Activated naive CD8-positive, alpha-beta T cell (primary cell): Measurements from ENCODE around the gene PIM1.
"Not testable (repeated sequence)": the region's sequence is repeated elsewhere in the genome, so short reads cannot be mapped to it uniquely, and the experiment has no call there.

Source experiments
- H3K27ac Mint-ChIP-seq: one replicate; pipeline ENCODE4 v1.8.0; 2021; ENCODE audit warnings: mixed read lengths
- H3K27me3 Mint-ChIP-seq: one replicate; pipeline ENCODE4 v1.8.0; 2021; ENCODE audit warnings: mixed read lengths
- H3K36me3 Mint-ChIP-seq: one replicate; pipeline ENCODE4 v1.8.0; 2021; ENCODE audit warnings: mixed read lengths
- H3K4me1 Mint-ChIP-seq: one replicate; pipeline ENCODE4 v1.8.0; 2021; ENCODE audit warnings: low read depth, mixed read lengths
- H3K4me3 Mint-ChIP-seq: one replicate; pipeline ENCODE4 v1.8.0; 2021; ENCODE audit warnings: mild to moderate bottlenecking, mixed read lengths
- H3K9me3 Mint-ChIP-seq: one replicate; pipeline ENCODE4 v1.8.0; 2021; ENCODE audit warnings: low read depth, mixed read lengths

PIM1 gene

GRCh38 chr6:37169496-37170272 lies at the start of gene PIM1:
Gene PIM1, plus strand, starts transcription at chr6:37170152. Its CDS starts 424 bp downstream, at chr6:37170576.
- H3K4me1 Mint-ChIP-seq, result peaks cover 48% of the 10 kb centered on the region
- H3K9me3 Mint-ChIP-seq, result no peaks in the 10 kb centered on the region

GRCh38 chr6:37121556-37121955 lies 48.4 kb upstream of the PIM1 start:
- no peak overlapping the region for H3K27ac Mint-ChIP-seq
- H3K27me3 Mint-ChIP-seq, result no peaks in the 10 kb centered on the region
- H3K9me3 Mint-ChIP-seq, result no peaks in the 10 kb centered on the region
- H3K4me3 Mint-ChIP-seq, result no peak overlapping the region
- peaks cover 2% of the 10 kb centered on the region for H3K4me1 Mint-ChIP-seq
- no peaks in the 10 kb centered on the region for H3K36me3 Mint-ChIP-seq

More at GRCh38 chr6:37169496-37170272, at the start of gene PIM1:
- Mint-ChIP-seq H3K27me3 (no peaks in the 10 kb centered on the region), H3K4me3 (peak within 1 kb of the TSS; percentile 92), H3K36me3 (peaks cover 21% of the 10 kb centered on the region), H3K27ac (peak within 1 kb of the TSS; percentile 95)

- Mint-ChIP-seq H3K27ac (no peak overlapping the region), H3K9me3 (no peaks in the 10 kb centered on the region), H3K27me3 (no peaks in the 10 kb centered on the region), H3K4me3 (no peak overlapping the region), H3K4me1 (peaks cover 2% of the 10 kb centered on the region), H3K36me3 (no peaks in the 10 kb centered on the region)
Observed at GRCh38 chr6:37122861-37123260, 47.1 kb upstream of the PIM1 start.

GRCh38 chr6:37123957-37124729 lies 45.8 kb upstream of the PIM1 start:
- peaks cover 2% of the 10 kb centered on the region for H3K4me1 Mint-ChIP-seq
- H3K9me3 Mint-ChIP-seq, result no peaks in the 10 kb centered on the region
- no peaks in the 10 kb centered on the region for H3K27me3 Mint-ChIP-seq
- no peaks in the 10 kb centered on the region for H3K36me3 Mint-ChIP-seq
- no peak overlapping the region for H3K4me3 Mint-ChIP-seq
- no peak overlapping the region for H3K27ac Mint-ChIP-seq

- Mint-ChIP-seq H3K4me3 (no peak overlapping the region), H3K9me3 (no peaks in the 10 kb centered on the region), H3K4me1 (no peaks in the 10 kb centered on the region), H3K27ac (no peak overlapping the region), H3K27me3 (no peaks in the 10 kb centered on the region), H3K36me3 (no peaks in the 10 kb centered on the region)
Observed at GRCh38 chr6:37125774-37126492, 44.0 kb upstream of the PIM1 start.

- Mint-ChIP-seq H3K4me3 (no peak overlapping the region), H3K27ac (no peak overlapping the region), H3K36me3 (no peaks in the 10 kb centered on the region), H3K27me3 (no peaks in the 10 kb centered on the region), H3K9me3 (no peaks in the 10 kb centered on the region), H3K4me1 (no peaks in the 10 kb centered on the region)
Observed at GRCh38 chr6:37126493-37126958, 43.4 kb upstream of the PIM1 start.

- H3K36me3 Mint-ChIP-seq, result no peaks in the 10 kb centered on the region
- H3K9me3 Mint-ChIP-seq, result no peaks in the 10 kb centered on the region
- no peaks in the 10 kb centered on the region for H3K27me3 Mint-ChIP-seq
- no peak overlapping the region for H3K4me3 Mint-ChIP-seq
- H3K27ac Mint-ChIP-seq, result no peak overlapping the region
- H3K4me1 Mint-ChIP-seq, result no peaks in the 10 kb centered on the region
Observed at GRCh38 chr6:37126961-37127616, 42.9 kb upstream of the PIM1 start.

GRCh38 chr6:37127961-37128862 lies 41.7 kb upstream of the PIM1 start:
- H3K4me1 Mint-ChIP-seq, result no peaks in the 10 kb centered on the region
- H3K4me3 Mint-ChIP-seq, result no peak overlapping the region
- no peaks in the 10 kb centered on the region for H3K36me3 Mint-ChIP-seq
- H3K27me3 Mint-ChIP-seq, result no peaks in the 10 kb centered on the region
- no peaks in the 10 kb centered on the region for H3K9me3 Mint-ChIP-seq
- H3K27ac Mint-ChIP-seq, result no peak overlapping the region

GRCh38 chr6:37128863-37129443 lies 41.0 kb upstream of the PIM1 start:
- not testable (repeated sequence) for H3K27ac Mint-ChIP-seq, H3K4me3 Mint-ChIP-seq, H3K36me3 Mint-ChIP-seq, H3K9me3 Mint-ChIP-seq, H3K27me3 Mint-ChIP-seq, H3K4me1 Mint-ChIP-seq

GRCh38 chr6:37129566-37129965 lies 40.4 kb upstream of the PIM1 start:
- no peaks in the 10 kb centered on the region for H3K9me3 Mint-ChIP-seq
- H3K27ac Mint-ChIP-seq, result no peak overlapping the region
- H3K4me1 Mint-ChIP-seq, result no peaks in the 10 kb centered on the region
- H3K4me3 Mint-ChIP-seq, result no peak overlapping the region
- H3K27me3 Mint-ChIP-seq, result no peaks in the 10 kb centered on the region
- H3K36me3 Mint-ChIP-seq, result no peaks in the 10 kb centered on the region

GRCh38 chr6:37130704-37131103 lies 39.2 kb upstream of the PIM1 start:
- Mint-ChIP-seq H3K4me1 (no peaks in the 10 kb centered on the region), H3K9me3 (no peaks in the 10 kb centered on the region), H3K27ac (no peak overlapping the region), H3K4me3 (no peak overlapping the region), H3K36me3 (no peaks in the 10 kb centered on the region), H3K27me3 (no peaks in the 10 kb centered on the region)

- Mint-ChIP-seq H3K36me3 (no peaks in the 10 kb centered on the region), H3K4me1 (no peaks in the 10 kb centered on the region), H3K27ac (no peak overlapping the region), H3K4me3 (no peak overlapping the region), H3K9me3 (no peaks in the 10 kb centered on the region), H3K27me3 (no peaks in the 10 kb centered on the region)
Observed at GRCh38 chr6:37131104-37131959, 38.6 kb upstream of the PIM1 start.

- Mint-ChIP-seq H3K4me3 (no peak overlapping the region), H3K9me3 (no peaks in the 10 kb centered on the region), H3K27ac (no peak overlapping the region), H3K36me3 (no peaks in the 10 kb centered on the region), H3K4me1 (no peaks in the 10 kb centered on the region), H3K27me3 (no peaks in the 10 kb centered on the region)
Observed at GRCh38 chr6:37131960-37132253, 38.0 kb upstream of the PIM1 start.
